Measurements from ENCODE around the gene DMRT1. TPM values are rescaled to one million over a fixed set of nuclear protein-coding genes. Genes with fewer than 3 reads are reported as not detected.
A peak's percentile ranks its signal among the peaks of the same experiment; 100 is the strongest.

The DMRT1 gene
- total RNA-seq, 1 donor from 2014 or later, result 0.09 TPM

DNA sequence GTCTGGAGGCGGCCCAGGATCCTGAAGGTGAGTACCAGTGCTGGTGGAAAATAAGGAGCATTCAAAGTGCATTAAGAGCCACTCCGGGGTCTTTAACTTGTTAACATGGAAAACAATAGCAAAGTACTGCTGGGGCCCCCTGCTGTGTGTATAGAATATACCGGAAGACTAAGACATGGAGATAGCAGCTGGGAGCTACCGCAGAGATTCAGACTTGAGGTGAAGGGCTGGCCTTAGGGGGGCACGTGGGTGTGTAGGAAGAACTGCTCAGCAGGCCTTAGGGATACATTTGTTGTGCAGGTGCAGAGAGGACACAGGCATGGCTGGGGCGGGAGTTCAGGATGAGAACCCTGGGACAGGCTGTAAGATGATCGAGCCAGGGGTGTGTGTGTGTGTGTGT, 1.2 kb upstream of the DMRT1 start:
- DNase-seq (ENCODE audit: low spot score), result peak; percentile 49
- Histone ChIP-seq H3F3A (ENCODE audit: low read depth) (peaks cover 36% of the 10 kb centered on the region), H3K27me3 (peaks cover 100% of the 10 kb centered on the region), H3K9ac (no peak overlapping the region), H3K4me1 (peaks cover 22% of the 10 kb centered on the region), H3K4me3 (no peak overlapping the region), H3K4me2 (peak overlapping the region; percentile 47), H3K27ac (no peak overlapping the region), H3K9me3 (ENCODE audit: low read depth) (no peaks in the 10 kb centered on the region), H4K20me1 (ENCODE audit: low read depth) (peaks cover 25% of the 10 kb centered on the region), H3K79me2 (ENCODE audit: low read depth) (no peaks in the 10 kb centered on the region), H2AFZ (replicated peaks) (no peak overlapping the region), H3K36me3 (no peaks in the 10 kb centered on the region)
- no peak for TF ChIP-seq EZH2phosphoT487 (IDR thresholded peaks at IDR 0.05)
- TF ChIP-seq EZH2 (IDR thresholded peaks at IDR 0.05), result no peak
- TF ChIP-seq, protein P1, sequence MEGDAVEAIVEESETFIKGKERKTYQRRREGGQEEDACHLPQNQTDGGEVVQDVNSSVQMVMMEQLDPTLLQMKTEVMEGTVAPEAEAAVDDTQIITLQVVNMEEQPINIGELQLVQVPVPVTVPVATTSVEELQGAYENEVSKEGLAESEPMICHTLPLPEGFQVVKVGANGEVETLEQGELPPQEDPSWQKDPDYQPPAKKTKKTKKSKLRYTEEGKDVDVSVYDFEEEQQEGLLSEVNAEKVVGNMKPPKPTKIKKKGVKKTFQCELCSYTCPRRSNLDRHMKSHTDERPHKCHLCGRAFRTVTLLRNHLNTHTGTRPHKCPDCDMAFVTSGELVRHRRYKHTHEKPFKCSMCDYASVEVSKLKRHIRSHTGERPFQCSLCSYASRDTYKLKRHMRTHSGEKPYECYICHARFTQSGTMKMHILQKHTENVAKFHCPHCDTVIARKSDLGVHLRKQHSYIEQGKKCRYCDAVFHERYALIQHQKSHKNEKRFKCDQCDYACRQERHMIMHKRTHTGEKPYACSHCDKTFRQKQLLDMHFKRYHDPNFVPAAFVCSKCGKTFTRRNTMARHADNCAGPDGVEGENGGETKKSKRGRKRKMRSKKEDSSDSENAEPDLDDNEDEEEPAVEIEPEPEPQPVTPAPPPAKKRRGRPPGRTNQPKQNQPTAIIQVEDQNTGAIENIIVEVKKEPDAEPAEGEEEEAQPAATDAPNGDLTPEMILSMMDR (IDR thresholded peaks at IDR 0.05), result no peak
- Mint-ChIP-seq H3K4me1 (peaks cover 18% of the 10 kb centered on the region), H3K9me3 (no peaks in the 10 kb centered on the region), H3K27ac (no peak overlapping the region), H3K36me3 (no peaks in the 10 kb centered on the region), H3K4me3 (peak overlapping the region; percentile 12), H3K27me3 (ENCODE audit: insufficient read depth, low read depth) (peaks cover 49% of the 10 kb centered on the region)

DNA sequence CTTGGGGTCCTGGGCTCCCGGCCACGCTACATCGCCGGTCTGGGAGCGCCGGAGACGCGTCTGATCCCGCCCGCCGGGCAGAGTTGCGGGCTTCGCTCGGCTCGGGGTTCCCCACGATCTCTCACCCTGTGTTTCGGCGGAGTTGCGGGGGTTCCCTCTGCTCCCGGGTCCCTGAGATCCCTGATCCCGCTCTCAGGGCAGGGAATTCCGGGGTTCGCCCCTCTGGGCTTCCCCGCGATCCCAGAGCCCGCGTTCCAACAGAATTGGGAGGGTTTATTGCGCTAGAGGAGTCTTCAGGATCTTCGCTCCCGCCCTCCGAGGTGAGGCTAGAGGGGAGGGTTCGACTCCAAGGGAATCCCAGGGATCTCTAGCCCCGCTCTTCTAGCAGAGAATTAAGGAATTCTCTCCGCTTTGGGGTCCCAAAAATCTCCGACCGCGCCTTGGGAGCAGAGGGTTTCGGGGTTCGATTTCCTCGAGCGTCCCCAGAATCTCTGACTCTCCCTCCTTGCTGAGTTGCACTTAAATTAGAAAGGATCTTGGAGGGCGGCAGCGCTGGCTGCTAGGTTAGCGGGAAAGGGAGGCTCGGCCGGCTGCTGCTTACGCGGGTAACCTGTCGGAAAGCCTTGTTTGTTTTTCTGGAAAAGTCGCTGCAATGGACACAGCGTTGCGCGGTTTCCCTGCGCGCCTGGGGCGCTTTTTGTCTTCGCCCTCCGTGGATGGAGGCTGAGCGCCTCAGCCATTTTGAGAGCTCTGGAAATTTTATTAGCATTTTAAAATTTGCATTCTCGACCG, 1.3 kb downstream of the DMRT1 start:
- peak; percentile 61 for DNase-seq (ENCODE audit: low spot score)
- peaks cover 23% of the 10 kb centered on the region for H3K4me1 Mint-ChIP-seq
- peak overlapping the region; percentile 27 for H3K4me3 ChIP-seq
- TF ChIP-seq, protein P1 (IDR thresholded peaks at IDR 0.05), result no peak
- TF ChIP-seq EZH2 (IDR thresholded peaks at IDR 0.05) (peak; percentile 98), EZH2phosphoT487 (IDR thresholded peaks at IDR 0.05) (peak; percentile 98)
- H3K4me1 ChIP-seq, result peaks cover 22% of the 10 kb centered on the region
- H3K27ac Mint-ChIP-seq, result no peak overlapping the region
- H3K9me3 Mint-ChIP-seq, result no peaks in the 10 kb centered on the region
- no peak overlapping the region for H3K27ac ChIP-seq
- no peaks in the 10 kb centered on the region for H3K36me3 ChIP-seq
- peaks cover 25% of the 10 kb centered on the region for H4K20me1 ChIP-seq (ENCODE audit: low read depth)
- H2AFZ ChIP-seq (replicated peaks), result peak overlapping the region; percentile 78
- no peak overlapping the region for H3K9ac ChIP-seq
- peak overlapping the region; percentile 63 for H3K4me3 Mint-ChIP-seq
- peaks cover 36% of the 10 kb centered on the region for H3F3A ChIP-seq (ENCODE audit: low read depth)
- H3K27me3 ChIP-seq, result peaks cover 100% of the 10 kb centered on the region
- H3K36me3 Mint-ChIP-seq, result no peaks in the 10 kb centered on the region
- peak overlapping the region; percentile 58 for H3K4me2 ChIP-seq
- H3K79me2 ChIP-seq (ENCODE audit: low read depth), result no peaks in the 10 kb centered on the region
- peaks cover 61% of the 10 kb centered on the region for H3K27me3 Mint-ChIP-seq (ENCODE audit: insufficient read depth, low read depth)
- H3K9me3 ChIP-seq (ENCODE audit: low read depth), result no peaks in the 10 kb centered on the region

DNA sequence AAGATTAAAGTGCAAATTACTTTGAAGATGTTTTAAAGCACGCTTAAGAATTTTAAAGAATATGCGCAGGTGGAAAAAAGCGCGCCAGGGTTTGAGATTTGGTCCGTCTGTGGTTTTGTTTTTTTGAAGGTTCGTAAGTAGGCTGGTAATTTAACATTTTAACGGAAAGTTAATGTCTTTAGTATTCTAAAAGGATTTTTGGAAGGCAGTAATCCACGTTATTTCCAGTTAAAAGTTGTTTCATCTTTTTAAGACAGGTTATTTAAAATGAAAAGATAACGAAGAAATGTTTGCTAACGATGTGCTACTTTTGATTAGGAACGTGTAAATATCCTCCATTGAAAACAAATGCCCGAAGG, 1.9 kb downstream of the DMRT1 start:
- Histone ChIP-seq H3F3A (ENCODE audit: low read depth) (peaks cover 36% of the 10 kb centered on the region), H3K27ac (no peak overlapping the region), H2AFZ (replicated peaks) (peak overlapping the region; percentile 78), H3K4me1 (peaks cover 22% of the 10 kb centered on the region), H3K9me3 (ENCODE audit: low read depth) (no peaks in the 10 kb centered on the region), H3K4me2 (peak overlapping the region; percentile 58), H3K36me3 (no peaks in the 10 kb centered on the region), H4K20me1 (ENCODE audit: low read depth) (peaks cover 25% of the 10 kb centered on the region), H3K27me3 (peaks cover 99% of the 10 kb centered on the region), H3K9ac (no peak overlapping the region), H3K4me3 (peak overlapping the region; percentile 27), H3K79me2 (ENCODE audit: low read depth) (no peaks in the 10 kb centered on the region)
- H3K27me3 Mint-ChIP-seq (ENCODE audit: insufficient read depth, low read depth), result peaks cover 61% of the 10 kb centered on the region
- H3K4me3 Mint-ChIP-seq, result peak overlapping the region; percentile 63
- no peaks in the 10 kb centered on the region for H3K9me3 Mint-ChIP-seq
- no peaks in the 10 kb centered on the region for H3K36me3 Mint-ChIP-seq
- H3K4me1 Mint-ChIP-seq, result peaks cover 23% of the 10 kb centered on the region
- TF ChIP-seq EZH2phosphoT487 (IDR thresholded peaks at IDR 0.05) (peak; percentile 13), EZH2 (IDR thresholded peaks at IDR 0.05) (no peak)
- H3K27ac Mint-ChIP-seq, result no peak overlapping the region
- DNase-seq (ENCODE audit: low spot score), result no peak

DNA sequence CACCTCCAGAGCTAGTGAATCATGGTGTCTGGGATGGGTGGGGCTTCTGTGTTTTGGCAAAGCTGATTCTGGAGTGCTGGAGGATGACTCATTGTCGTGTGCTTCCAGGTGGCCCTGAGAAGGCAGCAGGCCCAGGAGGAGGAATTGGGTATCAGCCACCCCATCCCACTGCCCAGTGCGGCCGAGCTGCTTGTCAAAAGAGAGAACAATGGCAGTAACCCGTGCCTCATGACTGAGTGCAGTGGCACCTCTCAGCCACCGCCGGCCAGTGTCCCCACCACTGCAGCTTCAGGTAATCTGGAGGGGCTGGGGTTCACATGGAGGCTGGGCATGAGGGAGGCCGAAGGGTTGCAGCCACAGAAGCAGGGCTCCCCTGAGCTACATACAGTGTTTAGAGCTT, 5.4 kb downstream of the DMRT1 start:
- Histone ChIP-seq H3K79me2 (ENCODE audit: low read depth) (no peaks in the 10 kb centered on the region), H3K27me3 (peaks cover 97% of the 10 kb centered on the region), H3K27ac (no peak overlapping the region), H3K4me3 (no peak overlapping the region), H3K4me2 (no peak overlapping the region), H3K9ac (no peak overlapping the region), H3K9me3 (ENCODE audit: low read depth) (no peaks in the 10 kb centered on the region), H4K20me1 (ENCODE audit: low read depth) (peaks cover 16% of the 10 kb centered on the region), H2AFZ (replicated peaks) (no peak overlapping the region), H3K4me1 (peaks cover 4% of the 10 kb centered on the region), H3F3A (ENCODE audit: low read depth) (peaks cover 14% of the 10 kb centered on the region), H3K36me3 (no peaks in the 10 kb centered on the region)
- DNase-seq (ENCODE audit: low spot score), result peak; percentile 41
- Mint-ChIP-seq H3K9me3 (no peaks in the 10 kb centered on the region), H3K36me3 (no peaks in the 10 kb centered on the region), H3K4me1 (peaks cover 8% of the 10 kb centered on the region), H3K27ac (no peak overlapping the region), H3K4me3 (no peak overlapping the region), H3K27me3 (ENCODE audit: insufficient read depth, low read depth) (peaks cover 43% of the 10 kb centered on the region)
- no peak for TF ChIP-seq EZH2phosphoT487 (IDR thresholded peaks at IDR 0.05)
- TF ChIP-seq, protein P1 (IDR thresholded peaks at IDR 0.05), result no peak
- no peak for TF ChIP-seq EZH2 (IDR thresholded peaks at IDR 0.05)

All from neural progenitor cell (in vitro differentiated cells).